ENCODE data around the gene HLA-DPA1. TPM values are rescaled to one million over a fixed set of nuclear protein-coding genes. Genes with fewer than 3 reads are reported as not detected.
"Not testable (repeated sequence)": the region's sequence is repeated elsewhere in the genome, so short reads cannot be mapped to it uniquely, and the experiment has no call there.

Gene HLA-DPA1
- total RNA-seq, 1 experiment from 2014 or later, result not detected

GRCh38 chr6:33103776-33104175, 30.3 kb upstream of the HLA-DPA1 start:
- H3K27ac Mint-ChIP-seq (ENCODE audit: unreplicated experiment), result no peak overlapping the region
- Histone ChIP-seq H3K36me3 (ENCODE audit: control insufficient read depth, insufficient read depth, low read length) (no peaks in the 10 kb centered on the region), H3K4me3 (ENCODE audit: low read depth, low read length) (no peak overlapping the region), H3K27me3 (replicated peaks; ENCODE audit: control insufficient read depth, insufficient read depth, low read length) (no peaks in the 10 kb centered on the region), H3K9me3 (peaks cover 13% of the 10 kb centered on the region; the same call in 1 of the 2 replicates), H3K4me1 (no peaks in the 10 kb centered on the region)
- H3K4me1 Mint-ChIP-seq (ENCODE audit: low read depth, unreplicated experiment), result no peaks in the 10 kb centered on the region
- H3K27me3 Mint-ChIP-seq (ENCODE audit: insufficient read depth, unreplicated experiment), result peaks cover 22% of the 10 kb centered on the region
- DNase-seq, result no peak
- no peak for TF ChIP-seq CTCF (IDR thresholded peaks at IDR 0.05; ENCODE audit: insufficient read depth in 1 of 2, low read depth in 1 of 2, low read length in 1 of 2, severe bottlenecking in 1 of 2, unreplicated experiment in 1 of 2)
- intact Hi-C loops (cut with micrococcal nuclease; ENCODE audit: unreplicated experiment), result no loop called here
- ChIA-PET POLR2A (no interaction called here), CTCF (no interaction called here)
- no TSS peak for BruUV-seq (replicated peaks)
- H3K9me3 Mint-ChIP-seq (ENCODE audit: unreplicated experiment), result peaks cover 38% of the 10 kb centered on the region
- no peak overlapping the region for H3K4me3 Mint-ChIP-seq (ENCODE audit: unreplicated experiment)
- no peaks in the 10 kb centered on the region for H3K36me3 Mint-ChIP-seq (ENCODE audit: insufficient read depth, unreplicated experiment)

GRCh38 chr6:33101121-33101737, 27.8 kb upstream of the HLA-DPA1 start:
- H3K9me3 ChIP-seq, result peaks cover 13% of the 10 kb centered on the region; the same call in 1 of the 2 replicates
- H3K27me3 ChIP-seq (replicated peaks; ENCODE audit: control insufficient read depth, insufficient read depth, low read length); CTCF ChIA-PET; H3K4me1 Mint-ChIP-seq (ENCODE audit: low read depth, unreplicated experiment); intact Hi-C loops (cut with micrococcal nuclease; ENCODE audit: unreplicated experiment); H3K36me3 ChIP-seq (ENCODE audit: control insufficient read depth, insufficient read depth, low read length); H3K27ac Mint-ChIP-seq (ENCODE audit: unreplicated experiment); H3K4me1 ChIP-seq; H3K4me3 Mint-ChIP-seq (ENCODE audit: unreplicated experiment); H3K36me3 Mint-ChIP-seq (ENCODE audit: insufficient read depth, unreplicated experiment); H3K27me3 Mint-ChIP-seq (ENCODE audit: insufficient read depth, unreplicated experiment); BruUV-seq (replicated peaks); H3K4me3 ChIP-seq (ENCODE audit: low read depth, low read length); POLR2A ChIA-PET: not testable (repeated sequence)
- peak in 1 of 2 experiments; percentile 24 for DNase-seq
- H3K9me3 Mint-ChIP-seq (ENCODE audit: unreplicated experiment), result peaks cover 54% of the 10 kb centered on the region

GRCh38 chr6:33095681-33096080, 22.2 kb upstream of the HLA-DPA1 start:
- Mint-ChIP-seq H3K4me1 (ENCODE audit: low read depth, unreplicated experiment) (no peaks in the 10 kb centered on the region), H3K27ac (ENCODE audit: unreplicated experiment) (no peak overlapping the region), H3K9me3 (ENCODE audit: unreplicated experiment) (peaks cover 41% of the 10 kb centered on the region), H3K4me3 (ENCODE audit: unreplicated experiment) (no peak overlapping the region), H3K27me3 (ENCODE audit: insufficient read depth, unreplicated experiment) (peaks cover 11% of the 10 kb centered on the region), H3K36me3 (ENCODE audit: insufficient read depth, unreplicated experiment) (no peaks in the 10 kb centered on the region)
- Histone ChIP-seq H3K4me1 (no peaks in the 10 kb centered on the region), H3K27me3 (replicated peaks; ENCODE audit: control insufficient read depth, insufficient read depth, low read length) (no peaks in the 10 kb centered on the region), H3K9me3 (peaks cover 9% of the 10 kb centered on the region; the same call in 1 of the 2 replicates), H3K36me3 (ENCODE audit: control insufficient read depth, insufficient read depth, low read length) (no peaks in the 10 kb centered on the region), H3K4me3 (ENCODE audit: low read depth, low read length) (no peak overlapping the region)
- ChIA-PET POLR2A (no interaction called here), CTCF (no interaction called here)
- BruUV-seq (replicated peaks), result no TSS peak
- TF ChIP-seq CTCF (IDR thresholded peaks at IDR 0.05; ENCODE audit: insufficient read depth in 1 of 2, low read depth in 1 of 2, low read length in 1 of 2, severe bottlenecking in 1 of 2, unreplicated experiment in 1 of 2), result no peak
- intact Hi-C loops (cut with micrococcal nuclease; ENCODE audit: unreplicated experiment), result no loop called here
- DNase-seq, result no peak

Data from Caco-2 (cell line).